Middle frontal gyrus (tissue), 1 donor: ENCODE data around the gene ASB18.

ENCODE experiments used
- DNase-seq: peaks from one replicate; pipeline ENCODE4 v3.0.0-alpha.2; 2015; ENCODE audit warnings: low spot score; ENCODE audit errors: extremely low spot score

ASB18 gene

GRCh38 chr2:236208019-236208926, 55.9 kb downstream of the ASB18 start:
- DNase-seq: no peak

DNA sequence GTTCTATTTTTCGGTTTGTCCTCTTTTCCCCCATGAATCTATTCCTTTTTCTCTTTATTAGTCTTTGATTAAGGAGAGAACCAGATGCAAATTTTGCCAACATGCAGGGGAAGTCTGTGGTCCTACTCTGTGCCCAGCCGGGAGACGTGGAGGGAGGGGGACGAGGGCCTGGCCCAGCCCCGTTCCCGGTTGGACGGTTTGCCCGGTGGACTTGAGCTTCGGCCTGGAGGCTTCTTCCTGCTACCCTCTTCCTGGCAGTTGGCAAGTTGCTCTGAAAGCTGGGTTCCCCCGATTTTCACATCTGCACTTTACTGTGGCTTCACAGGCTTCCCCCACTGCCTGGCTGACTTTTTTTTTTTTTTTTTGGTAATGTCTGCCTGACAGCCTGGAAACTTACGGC, 56.7 kb downstream of the ASB18 start:
- no peak for DNase-seq

DNA sequence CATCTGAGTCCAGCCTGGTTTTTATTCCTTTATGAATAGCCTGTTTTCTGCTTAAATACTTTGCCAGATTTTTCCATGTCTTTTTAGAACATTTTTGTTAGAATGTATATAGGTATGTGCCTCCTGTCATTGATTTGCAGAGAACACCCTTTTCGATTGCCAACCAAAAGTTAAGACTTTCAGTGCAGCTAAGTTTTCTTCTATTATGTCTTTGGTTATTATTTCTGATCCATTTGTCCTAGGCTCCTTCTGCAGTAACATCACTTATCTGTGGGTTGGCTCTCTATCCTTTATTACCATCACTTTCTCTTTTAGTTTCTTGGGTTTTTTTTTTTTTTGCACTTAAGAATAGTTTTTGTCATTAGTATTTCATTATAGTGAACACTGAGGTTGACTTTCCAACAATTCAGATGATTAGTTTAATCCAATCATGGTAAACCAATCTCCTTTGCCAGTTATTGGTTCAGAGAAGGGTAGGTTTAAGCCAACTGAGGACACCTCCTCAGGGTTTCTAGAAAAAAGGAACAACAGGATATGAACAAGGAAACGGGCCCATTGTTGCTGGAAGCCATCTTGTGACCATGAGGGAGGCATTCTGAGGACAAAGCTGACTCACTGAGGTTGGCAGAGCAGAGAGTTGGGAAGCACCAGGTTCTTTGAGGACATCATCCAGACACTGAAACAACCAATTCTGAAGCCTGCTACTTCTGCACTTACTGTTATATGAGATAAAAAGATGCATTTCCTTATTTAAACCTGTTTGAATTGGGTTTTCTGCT, 58.1 kb downstream of the ASB18 start:
- DNase-seq: no peak

- no peak for DNase-seq
Measured at GRCh38 chr2:236204953-236205352, 59.3 kb downstream of the ASB18 start.

DNA sequence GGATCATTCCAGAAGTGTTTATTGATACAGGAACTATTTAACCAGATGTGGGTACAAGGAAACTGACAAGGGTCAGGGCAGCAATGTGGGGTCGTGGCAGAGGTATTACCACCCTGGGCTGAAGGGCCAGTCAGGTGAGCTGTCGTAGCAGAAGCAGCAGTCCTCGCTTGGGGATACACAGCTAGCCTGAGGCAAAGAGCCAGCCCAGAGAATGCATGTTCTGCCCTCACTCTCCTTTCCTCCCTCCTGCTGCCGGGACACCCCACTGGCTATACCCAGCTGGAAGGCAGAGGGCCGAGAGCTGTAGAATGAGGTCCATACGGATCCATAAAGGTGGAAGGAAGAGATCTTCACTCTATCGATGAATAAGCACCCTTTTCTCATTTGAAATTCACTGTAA, 63.8 kb downstream of the ASB18 start:
- no peak for DNase-seq

GRCh38 chr2:236196366-236196765, 67.8 kb downstream of the ASB18 start:
- DNase-seq: no peak

DNA sequence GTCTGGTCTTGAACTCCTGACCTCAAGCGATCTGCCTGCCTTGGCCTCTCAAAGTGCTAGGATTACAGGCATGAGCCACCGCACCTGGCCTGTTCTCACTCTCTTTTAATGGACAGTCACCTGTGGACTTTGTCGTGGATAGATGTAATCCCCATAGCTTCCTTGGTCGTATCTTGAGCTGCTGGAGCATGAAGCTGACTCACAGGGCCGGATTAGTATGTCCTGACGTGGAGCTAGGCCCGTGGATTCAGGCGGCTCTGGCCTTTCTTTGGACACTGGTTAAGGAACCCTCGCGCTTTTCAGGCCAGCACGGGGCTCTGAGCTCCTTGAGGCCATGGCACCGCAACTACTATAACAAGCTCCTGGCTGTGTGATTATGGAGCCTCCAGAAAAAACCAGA, 68.5 kb downstream of the ASB18 start:
- DNase-seq: no peak

DNA sequence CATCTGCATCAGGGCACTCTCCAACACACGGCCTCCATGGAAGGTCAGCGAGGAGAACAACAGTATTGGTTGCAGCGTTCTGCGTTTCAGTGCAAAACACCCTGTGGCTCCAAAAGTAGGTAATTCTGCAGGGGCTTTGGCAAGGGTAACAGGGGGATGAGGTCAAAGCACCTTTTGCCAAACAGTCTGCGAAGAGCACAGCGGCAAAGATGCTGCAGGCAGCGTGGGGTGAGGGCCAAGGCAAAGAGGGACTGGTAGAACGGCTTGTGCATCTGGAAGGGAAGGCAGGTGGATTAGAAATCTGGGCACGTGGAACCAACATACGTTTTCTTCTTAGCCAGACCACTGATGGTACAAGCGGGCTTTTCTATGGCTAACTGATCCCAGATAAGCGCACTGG, 69.4 kb downstream of the ASB18 start:
- DNase-seq: no peak

GRCh38 chr2:236193026-236193425, 71.2 kb downstream of the ASB18 start:
- no peak for DNase-seq

- no peak for DNase-seq
Measured at GRCh38 chr2:236190674-236191073, 73.5 kb downstream of the ASB18 start.

DNA sequence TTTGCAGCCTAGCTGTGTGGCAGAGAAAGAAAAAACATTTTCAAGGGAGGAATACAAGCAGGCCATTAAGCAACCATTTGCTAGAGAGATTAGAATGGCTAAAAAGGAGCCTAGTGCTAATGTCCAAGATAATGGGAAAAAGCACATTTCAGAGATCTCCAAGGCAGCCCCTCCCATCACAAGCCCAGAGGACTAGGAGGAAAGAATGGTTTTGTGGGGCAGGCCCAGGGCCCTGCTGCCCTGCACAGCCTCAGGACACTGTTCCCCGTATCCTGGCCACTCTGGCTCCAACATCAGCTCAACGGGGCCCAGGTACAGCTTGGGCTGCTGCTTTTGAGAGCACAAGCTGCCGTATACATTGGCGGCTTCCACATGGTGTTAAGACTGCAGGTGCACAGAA, 79.5 kb downstream of the ASB18 start:
- no peak for DNase-seq

- no peak for DNase-seq
Measured at GRCh38 chr2:236180831-236181453, 83.3 kb downstream of the ASB18 start.

DNA sequence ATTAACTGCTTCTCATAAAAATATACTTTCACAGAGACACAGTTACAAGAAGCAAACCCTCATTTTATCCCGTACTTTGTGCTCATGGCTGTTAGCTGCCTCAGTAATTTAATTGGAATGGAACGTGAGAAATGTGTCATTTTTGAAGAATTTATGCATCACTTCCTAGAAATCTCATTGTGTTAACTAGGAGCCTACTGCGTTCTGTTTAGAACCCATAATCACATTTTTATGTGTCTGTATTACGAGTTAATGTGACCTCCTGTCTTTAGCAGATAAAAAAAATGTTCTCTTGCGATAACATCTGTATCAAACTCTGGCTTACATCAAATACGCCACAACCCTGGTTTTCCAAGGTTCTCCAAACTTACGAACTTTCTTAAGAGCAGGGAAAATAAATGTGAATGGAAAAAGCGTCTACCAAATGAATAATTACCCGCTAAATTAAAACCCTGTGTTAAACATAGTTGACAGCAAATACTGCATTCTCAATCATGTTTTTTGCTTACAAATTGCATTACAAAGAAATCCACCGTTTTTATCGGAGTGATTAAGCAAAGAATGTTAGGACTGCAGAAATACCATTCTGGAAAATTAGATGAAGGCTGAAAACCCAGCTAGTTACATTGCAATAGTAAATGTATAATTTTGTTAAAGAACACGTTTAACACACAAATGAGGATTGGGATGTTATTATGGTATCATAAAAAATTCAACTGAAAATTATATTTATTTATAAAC, 84.0 kb downstream of the ASB18 start:
- DNase-seq: no peak

DNA sequence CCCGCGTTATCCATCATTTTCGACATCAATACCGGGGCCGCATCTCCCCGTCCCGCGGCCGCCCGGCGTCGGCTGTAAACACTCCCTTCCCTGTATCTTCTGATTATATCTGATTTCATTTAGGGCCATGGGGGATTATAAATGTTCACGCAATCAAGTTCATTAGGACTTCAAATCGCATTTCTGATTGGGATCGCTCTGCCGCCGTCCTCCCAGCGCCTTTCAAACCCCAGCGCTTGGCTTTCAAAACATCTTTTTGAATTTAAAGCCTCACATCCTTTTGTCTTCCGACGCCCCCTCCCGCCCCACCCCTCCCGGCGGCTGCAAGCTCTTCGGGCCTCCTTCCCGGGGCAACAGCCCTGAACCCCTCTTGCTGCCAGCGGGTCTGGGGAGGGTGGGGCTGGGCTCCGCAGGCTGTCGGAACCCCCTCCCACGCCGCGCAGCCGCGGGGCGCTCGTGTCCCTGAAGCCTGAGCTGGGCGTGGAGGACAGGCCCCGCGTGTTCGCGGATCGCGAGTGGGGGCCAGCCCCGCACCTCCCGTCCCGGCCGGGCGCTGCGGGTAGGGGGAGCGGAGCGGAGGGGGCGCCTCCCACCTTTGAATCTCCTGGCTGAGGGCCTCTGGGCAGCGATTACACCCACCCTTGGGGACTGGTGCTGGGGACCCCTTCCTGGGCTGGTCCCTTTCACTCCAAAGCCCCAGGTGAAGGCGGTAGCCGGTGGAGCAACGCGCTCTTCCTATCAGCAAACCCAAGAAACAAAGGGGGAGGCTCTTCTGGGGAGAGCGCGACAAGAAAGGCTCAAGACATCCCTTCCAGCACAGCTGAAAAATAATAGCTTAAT, 84.8 kb downstream of the ASB18 start:
- no peak for DNase-seq

DNA sequence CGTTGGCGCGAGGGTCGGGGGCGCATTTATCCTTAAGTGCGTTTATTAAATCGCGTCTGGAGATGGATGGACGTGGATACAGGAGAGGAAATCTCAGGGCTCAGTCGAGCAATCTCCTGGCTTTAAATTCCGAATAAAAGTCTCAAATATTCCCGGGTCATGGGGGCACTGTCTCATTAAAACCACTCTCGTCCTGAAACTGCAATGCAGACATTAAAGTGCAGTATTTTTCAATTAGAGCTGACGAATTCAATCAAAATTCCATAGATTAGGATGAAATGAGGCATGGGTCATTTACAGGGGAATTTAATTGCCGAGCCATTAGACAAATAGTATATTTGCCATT, 85.3 kb downstream of the ASB18 start:
- no peak for DNase-seq

DNA sequence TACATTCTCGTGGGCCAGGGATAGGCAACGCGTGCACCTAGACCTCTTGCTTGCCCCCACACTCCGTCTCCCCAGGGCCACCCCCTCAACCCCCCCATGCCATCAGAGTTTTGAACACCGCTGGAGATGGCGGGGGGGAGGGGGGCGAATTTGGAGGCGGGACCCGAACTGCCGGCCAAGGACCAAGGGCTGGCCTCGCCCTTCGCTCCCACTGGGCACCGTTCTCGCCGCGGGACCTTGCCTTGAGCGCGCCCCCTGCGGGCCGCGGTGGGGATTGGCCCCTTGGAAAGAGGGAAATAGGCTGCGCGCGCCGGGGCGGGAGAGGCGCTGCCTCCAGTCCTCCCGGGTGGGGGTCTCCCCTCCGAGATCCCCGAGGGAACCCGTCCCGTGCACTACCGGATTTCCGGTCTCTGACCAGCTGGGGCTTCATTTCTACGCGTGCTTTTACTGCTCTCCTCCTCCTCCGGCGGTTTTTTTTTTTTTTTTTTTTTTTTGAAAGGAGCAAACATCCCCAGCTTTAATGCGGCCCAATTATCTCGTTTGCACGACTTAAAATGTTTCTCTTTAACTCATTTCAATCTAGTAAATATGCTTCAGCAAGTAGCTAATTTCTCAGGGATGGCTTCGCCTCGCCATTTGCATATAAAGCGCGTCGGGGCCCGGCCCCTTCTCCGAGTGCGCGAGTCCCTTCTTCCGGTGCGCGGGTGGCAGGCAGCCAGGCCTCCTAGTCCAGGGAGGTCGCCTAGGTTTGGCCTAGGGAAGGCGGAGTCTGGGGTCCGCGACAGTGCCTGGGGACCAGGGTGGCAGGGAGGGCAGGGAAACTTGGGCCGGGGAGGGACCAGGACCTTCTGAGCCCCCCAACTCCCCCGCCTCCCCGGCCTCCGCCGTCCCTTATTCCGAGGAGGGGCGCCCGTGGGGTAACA, 86.0 kb downstream of the ASB18 start:
- no peak for DNase-seq

GRCh38 chr2:236177604-236177966, 86.6 kb downstream of the ASB18 start:
- no peak for DNase-seq

DNA sequence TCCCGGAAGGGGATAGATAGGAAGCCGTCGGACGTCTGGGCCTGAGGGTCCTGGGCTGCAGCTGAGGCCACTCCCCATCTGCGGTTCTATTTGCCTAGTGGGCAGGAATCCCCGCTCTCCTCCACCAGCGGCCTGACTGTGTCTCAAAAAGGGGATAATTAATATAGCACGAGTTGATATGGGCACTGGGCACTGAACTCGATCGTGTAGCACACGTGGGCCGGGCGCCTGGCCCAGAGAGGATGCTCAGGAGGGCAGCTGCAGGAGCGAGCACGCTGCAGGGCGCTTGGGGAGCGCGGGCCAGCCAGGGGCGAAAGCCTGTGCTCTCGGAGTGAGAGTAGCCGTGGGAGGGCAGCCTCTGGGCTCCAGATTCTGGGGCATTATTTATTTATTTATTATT, 87.3 kb downstream of the ASB18 start:
- DNase-seq: no peak

GRCh38 chr2:236176417-236176816, 87.8 kb downstream of the ASB18 start:
- no peak for DNase-seq
